Measurements from ENCODE around the gene PLA2G4B.
A peak's percentile ranks its signal among the peaks of the same experiment; 100 is the strongest.

Gene PLA2G4B

DNA sequence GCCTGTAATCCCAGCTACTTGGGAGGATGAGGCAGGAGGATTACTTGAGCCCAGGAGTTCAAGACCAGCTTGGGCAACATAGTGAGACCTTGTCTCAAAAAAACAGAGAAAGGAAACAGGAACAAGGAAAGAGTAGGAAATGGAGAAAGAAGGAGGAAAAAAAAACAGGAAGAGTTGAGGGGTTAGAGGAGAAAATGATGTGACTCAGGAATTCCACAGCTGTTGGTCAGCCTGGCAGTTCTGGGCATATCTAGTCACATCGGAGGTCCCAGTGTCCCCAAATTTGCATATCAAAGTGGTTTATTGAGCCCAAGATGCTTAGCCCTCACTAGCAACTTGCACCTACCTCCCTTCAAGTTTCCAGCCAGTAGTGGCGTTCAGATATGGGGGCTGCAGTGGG lies 29.5 kb upstream of the PLA2G4B start:
- DNase-seq: no peak

DNA sequence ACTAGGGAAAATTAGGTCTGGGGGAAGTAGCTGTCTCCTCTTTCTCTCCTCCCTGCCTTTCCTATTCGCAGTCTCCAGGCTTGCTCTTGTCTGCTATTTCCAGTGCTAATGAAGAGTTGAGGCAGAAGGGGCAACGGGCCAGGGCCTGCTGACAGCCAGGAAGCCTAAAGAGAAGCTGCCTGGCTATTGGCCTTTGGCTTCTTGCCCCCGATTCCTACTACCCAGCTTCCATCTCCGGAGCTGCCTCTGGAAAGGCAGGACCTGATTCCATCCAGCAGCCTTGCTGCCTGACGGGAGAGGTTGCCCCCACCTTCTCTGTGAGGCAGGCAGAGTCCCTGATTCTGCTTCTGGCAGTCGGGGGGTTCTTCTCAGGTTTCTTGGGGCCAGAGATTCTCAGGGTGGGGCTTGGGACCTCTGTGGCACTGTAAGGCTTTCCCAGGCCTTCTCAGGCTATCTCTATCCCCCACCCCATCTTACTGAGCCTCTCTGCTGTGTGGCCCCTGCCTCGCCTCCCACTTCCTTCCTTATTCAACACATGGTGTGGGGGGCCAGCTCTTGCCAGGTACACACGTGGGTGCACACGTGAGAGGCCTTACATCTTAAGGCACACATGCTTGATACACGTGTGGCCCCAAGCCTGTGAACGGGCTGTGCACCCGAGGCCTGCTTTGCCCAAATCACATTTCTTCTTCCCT lies 29.0 kb upstream of the PLA2G4B start:
- DNase-seq: no peak

DNA sequence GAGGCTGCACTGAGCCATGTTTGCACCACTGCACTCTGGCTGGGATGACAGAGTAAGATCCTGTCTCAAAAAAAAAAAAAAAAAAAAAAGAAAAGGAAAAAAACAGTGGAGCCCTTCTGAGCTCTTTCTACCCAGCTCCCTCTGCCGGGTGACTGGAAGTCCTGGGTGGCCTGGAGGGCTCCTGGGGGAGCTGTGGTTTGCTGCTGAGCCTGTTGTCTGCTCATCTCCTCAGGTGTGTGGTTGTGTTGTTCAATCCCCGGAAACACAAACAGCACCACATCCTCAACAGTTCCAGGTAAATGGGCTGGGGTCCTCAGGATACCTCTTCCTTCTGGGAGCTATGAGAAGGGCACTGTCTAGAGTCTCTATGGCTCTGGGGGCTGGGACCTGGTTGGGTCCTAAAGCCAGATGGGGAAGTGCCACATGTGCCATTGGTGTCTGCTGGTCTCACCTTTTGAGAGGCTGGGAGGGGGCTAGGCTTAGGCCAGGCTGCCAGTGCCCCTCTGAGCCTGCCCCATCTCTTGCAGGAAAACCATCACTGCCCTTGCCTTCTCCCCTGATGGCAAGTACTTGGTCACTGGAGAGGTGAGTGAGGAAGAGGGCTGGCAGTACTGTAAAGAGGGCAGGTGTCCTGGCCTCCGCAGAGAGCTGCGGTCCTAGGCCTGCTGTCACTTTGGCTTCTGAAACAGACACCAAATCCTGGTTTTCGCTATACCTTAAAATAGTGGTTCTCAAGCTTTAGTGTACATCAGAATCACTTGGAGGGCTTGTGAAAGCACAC lies 27.8 kb upstream of the PLA2G4B start:
- no peak for DNase-seq

DNA sequence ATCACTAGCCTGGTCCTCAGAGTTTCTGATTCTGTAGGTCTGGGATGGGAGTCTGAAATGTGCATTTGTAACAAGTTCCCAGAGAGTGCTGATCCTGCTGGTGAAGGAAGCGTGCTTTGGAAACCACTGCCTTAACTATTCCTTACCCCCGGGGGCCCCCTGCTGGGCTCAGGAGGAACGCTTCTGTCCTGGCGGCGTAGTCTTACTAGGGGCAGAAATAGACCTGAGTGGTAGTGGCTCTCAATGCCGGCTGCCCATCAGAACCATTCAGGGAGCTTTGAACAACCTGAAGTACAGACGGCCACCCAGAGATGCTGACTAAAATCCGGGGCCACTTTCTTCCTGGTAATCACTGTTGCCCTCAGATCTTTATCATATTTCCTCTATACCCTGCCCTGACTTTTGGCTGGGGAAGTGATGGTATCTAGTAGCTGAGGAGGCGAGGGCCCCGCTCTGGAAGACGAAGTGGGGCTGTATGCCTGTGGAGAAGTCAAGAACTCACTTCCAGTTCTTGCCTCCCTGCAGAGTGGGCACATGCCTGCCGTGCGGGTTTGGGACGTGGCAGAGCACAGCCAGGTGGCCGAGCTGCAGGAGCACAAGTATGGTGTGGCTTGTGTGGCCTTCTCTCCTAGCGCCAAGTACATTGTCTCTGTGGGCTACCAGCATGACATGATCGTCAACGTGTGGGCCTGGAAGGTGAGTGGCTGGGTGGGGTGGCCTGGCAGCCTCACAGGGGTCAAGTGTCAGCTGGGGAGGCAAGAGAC lies 27.0 kb upstream of the PLA2G4B start:
- DNase-seq: peak; percentile 26

DNA sequence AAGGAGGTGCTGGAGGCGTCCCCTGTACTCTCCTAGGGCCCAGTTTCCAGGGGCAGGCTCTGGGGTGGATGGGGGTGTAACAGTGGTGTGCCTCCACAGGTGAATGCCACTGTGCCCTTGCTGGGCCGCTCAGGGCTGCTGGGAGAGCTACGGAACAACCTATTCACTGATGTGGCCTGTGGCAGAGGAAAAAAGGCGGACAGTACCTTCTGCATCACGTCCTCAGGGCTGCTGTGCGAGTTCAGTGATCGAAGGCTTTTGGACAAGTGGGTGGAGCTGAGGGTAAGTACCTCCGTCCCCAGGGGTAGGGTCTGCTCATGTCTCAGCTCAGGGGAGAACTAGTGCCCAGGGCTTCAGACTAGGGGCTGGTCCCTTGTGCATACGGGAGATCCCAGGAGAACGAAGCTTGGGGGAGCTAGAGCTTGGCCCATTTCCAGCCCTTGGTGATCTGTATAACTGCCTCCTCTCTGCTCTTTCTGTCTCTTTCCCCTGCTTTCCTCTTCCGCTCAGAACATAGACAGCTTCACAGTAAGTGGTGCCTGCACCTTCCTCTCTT lies 25.7 kb upstream of the PLA2G4B start:
- DNase-seq: no peak

DNA sequence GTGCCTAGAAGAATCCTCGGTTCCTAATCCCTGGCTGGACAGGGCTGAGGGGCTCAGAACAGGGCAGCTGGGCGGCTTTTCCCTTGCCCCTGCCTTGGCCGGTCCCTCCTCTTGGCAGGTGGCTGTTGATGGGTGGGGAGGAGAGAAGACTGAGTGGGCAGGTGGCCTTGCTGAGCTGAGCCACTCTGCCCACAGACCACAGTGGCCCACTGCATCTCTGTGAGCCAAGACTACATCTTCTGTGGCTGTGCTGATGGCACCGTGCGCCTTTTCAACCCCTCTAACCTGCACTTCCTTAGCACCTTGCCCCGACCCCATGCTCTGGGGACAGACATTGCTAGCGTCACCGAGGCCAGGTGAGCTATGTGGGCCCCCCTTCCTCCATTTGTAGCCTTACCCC lies 25.2 kb upstream of the PLA2G4B start:
- no peak for DNase-seq

DNA sequence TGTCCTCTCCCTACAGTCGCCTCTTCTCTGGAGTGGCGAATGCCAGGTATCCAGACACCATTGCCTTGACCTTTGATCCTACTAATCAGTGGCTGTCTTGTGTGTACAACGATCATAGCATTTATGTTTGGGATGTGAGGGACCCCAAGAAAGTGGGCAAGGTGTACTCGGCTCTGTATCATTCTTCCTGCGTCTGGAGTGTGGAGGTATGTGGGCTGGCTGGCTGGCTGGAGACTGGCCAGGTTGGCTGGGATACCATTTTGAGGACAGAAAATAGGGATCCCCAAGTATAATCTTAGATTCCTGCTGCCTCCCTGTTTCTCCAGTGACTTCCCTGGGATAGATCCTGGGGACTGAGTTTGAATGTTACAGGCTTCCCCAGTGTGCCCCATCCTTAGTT lies 24.1 kb upstream of the PLA2G4B start:
- no peak for DNase-seq

DNA sequence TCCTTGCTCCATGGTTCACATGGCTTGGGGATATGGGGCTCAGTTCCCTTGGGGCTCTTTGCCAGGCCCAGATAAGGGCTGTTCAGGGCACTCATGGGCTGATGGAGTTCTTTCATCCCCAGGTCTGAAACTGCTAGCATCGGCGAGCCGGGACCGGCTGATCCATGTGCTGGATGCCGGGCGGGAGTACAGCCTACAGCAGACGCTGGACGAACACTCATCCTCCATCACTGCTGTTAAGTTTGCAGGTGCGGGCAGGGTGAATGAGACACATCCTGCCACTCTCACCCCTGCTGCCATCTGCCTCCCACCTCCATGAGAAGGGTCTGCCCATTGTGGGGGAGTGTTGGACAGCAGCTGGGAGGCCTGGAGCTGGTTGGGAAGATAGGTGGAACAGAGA lies 21.9 kb upstream of the PLA2G4B start:
- no peak for DNase-seq

DNA sequence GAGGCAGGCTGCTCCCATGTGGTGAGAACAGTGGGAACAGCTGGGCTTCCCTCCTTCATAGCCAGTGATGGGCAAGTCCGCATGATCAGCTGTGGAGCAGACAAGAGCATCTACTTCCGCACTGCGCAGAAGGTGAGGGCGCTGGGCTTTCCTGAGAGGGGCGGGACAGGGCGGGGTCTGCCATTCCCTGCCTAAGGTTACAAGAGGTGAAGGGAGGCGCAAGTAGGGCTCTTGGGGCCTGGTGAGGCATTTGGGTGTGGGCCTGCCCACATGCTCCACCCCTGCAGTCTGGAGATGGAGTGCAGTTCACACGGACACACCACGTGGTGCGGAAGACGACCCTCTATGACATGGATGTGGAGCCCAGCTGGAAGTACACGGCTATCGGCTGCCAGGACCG lies 21.3 kb upstream of the PLA2G4B start:
- DNase-seq: no peak

DNA sequence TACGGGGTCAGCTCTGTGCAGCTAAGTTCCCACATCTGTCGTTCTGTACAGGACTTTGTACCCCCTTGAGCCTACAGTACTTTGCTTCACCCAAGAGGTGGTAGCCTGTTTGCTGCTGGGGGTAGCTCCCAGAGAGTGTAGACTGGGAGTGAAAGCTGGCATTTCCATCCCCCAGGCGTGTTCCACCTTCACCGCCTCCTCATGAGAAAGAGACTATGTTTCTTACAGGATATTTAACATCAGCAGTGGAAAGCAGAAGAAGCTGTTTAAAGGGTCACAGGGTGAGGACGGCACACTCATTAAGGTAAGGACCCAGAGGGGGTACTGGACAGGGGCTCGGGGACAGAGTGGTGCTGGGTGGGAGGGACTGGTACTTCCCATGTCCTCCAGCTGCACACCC lies 20.9 kb upstream of the PLA2G4B start:
- no peak for DNase-seq

DNA sequence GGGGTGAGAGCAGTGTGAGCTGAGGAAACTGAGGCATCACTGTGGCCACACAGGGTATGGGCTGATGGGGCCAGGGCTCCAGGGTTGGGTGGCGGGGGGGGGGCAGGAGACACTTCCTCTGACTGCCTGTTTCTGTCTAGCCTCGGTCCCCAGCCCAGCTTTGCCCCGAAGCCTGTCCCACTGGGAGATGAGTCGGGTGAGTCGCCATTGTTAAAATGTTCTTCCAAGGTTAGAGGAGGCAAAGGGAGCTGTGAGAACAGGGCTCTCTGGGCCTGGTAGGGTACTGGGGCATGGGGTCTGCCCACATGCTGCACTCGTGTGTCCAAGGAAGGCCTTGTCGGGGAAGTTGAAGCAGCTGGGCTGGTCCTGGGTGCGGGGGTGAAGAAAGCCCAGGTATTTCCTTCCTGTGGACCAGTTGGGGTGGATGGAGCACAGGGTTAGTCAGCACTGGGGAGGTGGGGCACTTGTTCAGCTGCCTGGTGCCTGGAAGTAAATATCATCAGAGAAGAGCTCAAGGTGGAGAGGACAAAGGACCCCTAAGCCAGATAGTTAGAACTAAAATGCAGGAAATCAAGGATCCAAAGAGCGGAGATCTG lies 19.1 kb upstream of the PLA2G4B start:
- DNase-seq: no peak

DNA sequence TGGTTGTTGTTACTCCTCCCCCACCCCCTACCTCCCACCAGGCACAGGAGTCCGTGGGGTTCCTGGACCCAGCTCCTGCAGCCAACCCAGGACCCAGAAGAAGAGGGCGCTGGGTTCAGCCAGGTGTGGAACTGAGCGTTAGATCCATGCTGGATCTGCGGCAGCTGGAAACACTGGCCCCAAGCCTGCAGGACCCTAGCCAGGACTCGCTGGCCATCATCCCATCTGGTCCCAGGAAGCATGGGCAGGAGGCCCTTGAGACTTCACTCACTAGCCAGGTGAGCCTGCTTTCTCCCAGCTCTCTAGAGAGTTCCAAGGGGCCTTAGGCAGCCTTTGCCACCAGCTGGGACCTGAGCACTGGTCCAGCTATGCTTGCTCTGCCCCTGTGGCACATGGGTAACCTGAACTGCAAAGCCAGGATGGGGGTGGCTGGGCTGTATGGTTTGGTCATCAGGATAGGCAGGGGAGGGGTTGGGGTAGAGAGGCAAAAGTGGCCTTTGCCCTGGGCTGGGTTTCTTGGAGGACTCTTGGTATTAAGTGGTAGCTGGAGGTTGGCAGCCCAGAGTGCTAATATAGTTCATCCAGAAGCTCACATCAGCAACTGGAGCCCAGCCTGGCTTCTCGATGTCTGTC lies 17.7 kb upstream of the PLA2G4B start:
- DNase-seq: no peak

DNA sequence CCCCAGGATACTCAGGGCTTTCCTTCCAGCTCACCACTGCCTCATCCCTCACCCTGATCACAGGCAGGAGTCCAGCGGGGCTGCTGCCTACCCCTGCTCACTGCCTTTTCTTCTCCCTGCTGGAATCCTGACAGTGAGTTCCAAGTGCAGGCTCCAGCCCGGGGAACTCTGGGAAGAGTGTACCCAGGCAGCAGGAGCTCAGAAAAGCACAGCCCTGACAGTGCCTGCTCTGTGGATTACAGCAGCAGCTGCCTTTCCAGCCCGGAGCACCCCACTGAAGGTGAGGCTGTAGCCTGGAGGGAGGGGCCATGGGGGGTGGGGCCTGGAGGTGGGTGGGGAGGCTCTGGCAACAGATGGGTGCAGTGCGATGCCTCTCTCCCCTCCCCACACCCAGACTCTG lies 16.8 kb upstream of the PLA2G4B start:
- no peak for DNase-seq

DNA sequence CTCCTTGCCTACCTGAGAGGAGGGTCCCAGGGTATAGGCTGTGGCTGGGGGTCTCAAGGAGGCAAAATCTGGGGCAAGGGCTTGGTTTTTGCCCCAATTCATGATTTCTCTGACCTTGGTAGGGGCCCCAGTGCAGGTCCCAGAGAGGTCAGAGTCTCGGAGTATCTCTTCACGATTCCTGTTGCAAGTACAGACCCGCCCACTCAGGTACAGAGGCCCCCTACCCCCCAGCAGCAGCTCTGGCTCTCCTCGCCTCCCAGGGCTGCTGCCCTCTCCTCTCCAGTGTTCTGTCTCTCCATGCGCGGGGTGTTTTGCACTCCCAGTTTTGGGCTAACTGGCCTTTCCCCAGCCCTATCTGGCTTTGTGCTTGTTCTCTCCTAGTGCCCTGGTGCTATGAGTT lies 16.2 kb upstream of the PLA2G4B start:
- no peak for DNase-seq

DNA sequence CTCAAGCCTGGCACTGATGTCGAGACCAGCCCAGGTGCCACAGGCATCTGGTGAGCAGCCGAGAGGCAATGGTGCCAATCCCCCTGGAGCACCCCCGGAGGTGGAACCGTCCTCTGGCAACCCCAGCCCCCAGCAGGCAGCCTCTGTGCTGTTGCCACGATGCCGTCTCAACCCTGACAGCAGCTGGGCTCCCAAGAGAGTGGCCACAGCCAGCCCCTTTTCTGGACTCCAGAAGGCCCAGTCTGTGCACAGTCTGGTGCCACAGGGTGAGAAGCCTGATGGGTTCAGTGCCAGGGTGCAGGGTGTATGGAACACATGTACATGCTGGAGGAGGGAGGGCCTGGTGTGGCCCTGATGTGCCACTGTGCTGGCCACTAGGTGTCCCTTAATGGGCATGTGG lies 15.7 kb upstream of the PLA2G4B start:
- DNase-seq: no peak

DNA sequence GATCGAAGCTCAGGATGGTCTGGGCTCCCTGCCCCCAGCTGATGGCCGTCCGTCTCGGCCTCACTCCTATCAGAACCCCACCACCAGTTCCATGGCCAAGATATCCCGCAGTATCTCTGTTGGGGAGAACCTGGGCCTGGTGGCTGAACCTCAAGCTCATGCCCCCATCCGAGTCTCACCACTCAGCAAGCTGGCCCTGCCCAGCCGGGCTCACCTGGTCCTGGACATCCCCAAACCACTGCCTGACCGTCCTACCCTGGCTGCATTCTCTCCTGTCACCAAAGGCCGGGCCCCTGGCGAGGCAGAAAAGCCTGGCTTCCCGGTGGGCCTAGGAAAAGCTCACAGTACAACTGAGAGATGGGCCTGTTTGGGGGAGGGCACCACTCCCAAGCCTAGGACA lies 15.1 kb upstream of the PLA2G4B start:
- DNase-seq: no peak

DNA sequence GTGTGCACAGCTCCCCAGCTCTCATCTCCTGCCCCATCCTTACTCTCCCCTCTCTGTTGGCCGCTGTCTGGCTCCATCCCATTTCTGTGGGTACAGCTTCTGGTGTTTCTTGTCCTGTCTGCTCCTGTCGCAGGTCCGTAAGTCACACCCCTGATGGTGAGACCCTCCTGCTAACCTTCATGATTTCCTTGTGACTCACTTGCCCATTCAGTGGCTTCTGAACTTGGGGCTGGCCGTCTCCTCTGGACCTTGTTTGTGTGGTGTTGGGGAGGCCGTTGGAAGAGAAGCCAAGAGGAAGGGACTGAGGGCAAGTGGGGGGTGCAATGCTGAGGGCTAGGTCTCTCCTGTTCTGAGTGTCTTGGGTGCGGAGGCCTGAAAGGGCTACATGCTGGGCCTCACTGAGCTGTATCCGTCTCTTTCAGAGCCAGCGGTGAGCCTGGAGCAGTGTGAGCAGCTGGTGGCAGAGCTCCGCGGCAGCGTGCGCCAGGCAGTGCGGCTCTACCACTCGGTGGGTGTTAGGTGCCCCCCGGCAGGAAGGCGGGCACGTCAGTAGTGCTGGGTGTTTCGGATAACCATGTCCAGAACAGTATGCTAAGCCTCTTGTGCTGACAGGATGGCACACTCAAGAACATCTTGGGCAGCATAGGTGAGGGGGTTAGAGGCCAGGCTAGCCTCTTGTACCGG lies 14.4 kb upstream of the PLA2G4B start:
- DNase-seq: no peak

DNA sequence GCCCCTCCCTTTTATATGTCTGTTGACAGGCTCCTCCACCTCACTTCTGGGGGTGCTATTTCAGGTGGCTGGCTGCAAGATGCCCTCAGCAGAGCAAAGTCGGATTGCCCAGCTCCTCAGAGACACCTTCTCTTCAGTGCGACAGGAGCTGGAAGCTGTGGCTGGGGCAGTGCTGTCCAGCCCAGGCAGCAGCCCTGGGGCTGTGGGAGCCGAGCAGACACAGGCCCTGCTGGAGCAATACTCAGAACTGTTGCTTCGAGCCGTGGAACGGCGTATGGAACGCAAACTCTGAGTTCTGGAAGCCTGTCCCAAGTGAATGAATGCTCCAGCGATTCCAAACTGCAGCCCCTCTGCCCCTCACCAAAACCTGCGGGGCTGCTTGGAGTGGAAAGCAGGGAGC lies 13.5 kb upstream of the PLA2G4B start:
- DNase-seq: no peak

DNA sequence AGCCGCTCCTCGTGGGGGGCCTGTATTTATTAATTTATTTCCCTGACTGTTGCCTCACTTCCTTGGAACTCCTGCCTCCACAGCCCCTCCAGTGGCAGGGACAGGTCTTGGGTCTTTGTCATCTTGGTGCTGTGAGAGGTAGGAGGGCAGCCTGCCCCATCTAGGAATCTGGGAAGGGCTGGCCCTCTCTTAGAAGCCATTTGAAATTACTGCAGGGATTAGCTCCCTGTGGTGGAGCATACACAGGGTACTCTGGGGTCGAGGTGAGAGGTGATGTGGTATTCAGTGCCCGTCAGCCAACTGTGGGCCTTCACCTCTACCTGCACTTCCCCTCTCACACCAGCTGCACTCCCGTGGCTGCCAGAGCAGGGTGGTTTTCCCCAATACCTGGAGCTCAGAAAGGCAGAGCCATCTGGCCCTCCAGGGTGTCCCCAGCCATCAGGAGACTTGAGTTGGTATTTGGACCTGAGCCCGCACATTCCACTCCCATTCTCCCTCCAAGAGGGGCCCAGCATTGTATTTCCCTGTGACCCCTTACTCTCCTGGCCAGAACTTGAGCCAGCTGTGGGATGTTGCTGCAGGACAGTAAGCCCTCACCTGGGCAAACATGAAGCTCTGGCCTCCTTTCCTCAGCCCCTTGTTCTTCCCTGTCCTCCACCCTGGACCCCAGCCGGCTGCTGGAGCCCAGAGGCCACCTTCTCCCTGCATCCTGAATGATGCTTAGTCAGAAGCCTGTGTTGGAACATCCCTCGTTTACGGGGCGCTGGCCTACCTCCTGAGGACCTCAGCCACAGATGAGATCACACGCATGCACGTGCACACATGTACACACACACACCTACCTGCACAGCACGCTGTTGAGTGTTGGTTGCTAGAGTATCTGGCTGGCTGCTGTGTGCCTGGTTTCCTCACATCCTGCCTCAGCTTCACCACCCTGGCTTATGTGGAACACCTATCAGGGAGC lies 12.8 kb upstream of the PLA2G4B start:
- DNase-seq: no peak

DNA sequence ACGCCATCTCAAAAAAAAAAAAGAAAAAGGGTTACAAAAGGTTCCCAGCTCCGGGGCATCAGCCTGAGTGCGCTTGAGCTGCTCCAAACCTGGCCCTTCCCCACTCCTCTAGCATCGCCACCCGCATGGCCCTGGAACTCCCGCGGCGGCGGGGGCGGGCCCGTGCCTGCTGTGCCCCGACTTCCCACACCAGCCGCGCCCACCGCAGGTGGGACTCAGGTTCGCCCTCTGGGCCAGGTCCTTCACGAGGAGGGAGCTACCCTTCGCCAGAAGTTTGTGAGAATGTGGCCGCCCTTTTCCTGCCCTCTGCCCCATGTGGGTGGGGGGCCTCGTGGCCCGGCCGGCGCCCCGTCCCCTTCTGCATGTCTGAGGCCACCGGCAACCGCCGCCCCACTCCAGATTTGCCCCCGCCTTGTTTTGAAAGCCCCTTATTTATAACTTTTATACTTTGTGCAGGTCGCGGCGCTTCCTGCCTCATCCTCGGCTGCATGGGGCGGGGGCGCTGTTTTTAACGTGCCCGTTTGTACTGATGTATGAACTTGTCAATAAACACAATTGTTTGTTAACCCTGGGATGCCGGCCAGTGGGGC lies 11.3 kb upstream of the PLA2G4B start:
- DNase-seq: no peak
